Endothelial cell of umbilical vein (primary cell): ENCODE measurements around the gene ARL4C.

Experiments
- CTCF ChIP-seq, 2 donors: IDR thresholded peaks; 1 replicate in 1 of 2; 2 replicates in 1 of 2; pipeline ENCODE4 v1.5.1; 2011; ENCODE audit warnings: low read length in 2 of 2, mild to moderate bottlenecking in 2 of 2, moderate library complexity in 2 of 2, control low read depth in 1 of 2, inconsistent platforms in 1 of 2, low read depth in 1 of 2; ENCODE audit not compliant: insufficient read depth in 1 of 2; ENCODE audit errors: extremely low read depth in 1 of 2
- JUN ChIP-seq: IDR thresholded peaks from 2 replicates; pipeline ENCODE4 v1.6.1; 2011; ENCODE audit warnings: borderline replicate concordance, low read depth; ENCODE audit not compliant: insufficient read length, insufficient read depth
- MAX ChIP-seq: IDR thresholded peaks from 2 replicates; pipeline ENCODE4 v1.6.1; 2011; ENCODE audit not compliant: insufficient read depth, insufficient read length
- POLR2A ChIP-seq: IDR thresholded peaks from 2 replicates; pipeline ENCODE4 v1.6.1; 2012; ENCODE audit warnings: low read depth, mild to moderate bottlenecking, control low read depth, low read length

- TF ChIP-seq JUN (no peak), MAX (no peak), POLR2A (no peak), CTCF (IDR thresholded peaks at IDR 0.05; ENCODE audit: extremely low read depth in 1 of 2, insufficient read depth in 1 of 2, low read depth in 1 of 2, low read length in 2 of 2) (no peak)
These were observed 22.2 kb upstream of the ARL4C start for GRCh38 chr2:234518986-234519642.
